GM12878 (cell line): ENCODE data around the gene PRKAG2. TPM values are rescaled to one million over a fixed set of nuclear protein-coding genes. Genes with fewer than 3 reads are reported as not detected.

Experiments used
- ATAC-seq: fragments of 200-7000 bp; cut with Tn5 transposase; 3 replicates; pipeline ENCODE4 v1.9.1; 2020; ENCODE audit warnings: mild to moderate bottlenecking, moderate library complexity
- BruUV-seq: library from RNA; stranded (reverse); fragments of 400-500 nt; replicated peaks from 2 replicates; lab custom pipeline; 2021; lab: Mats Ljungman, UMichigan
- CTCF ChIA-PET: fragments of 300-600 bp; sonication (Branson Sonifier 250); formaldehyde crosslinking; extraction: SDS; loops from one replicate; lab custom pipeline; 2021; ENCODE audit warnings: inconsistent platforms; lab: Yijun Ruan, JAX
- POLR2A ChIA-PET: fragments of 350-600 bp; formaldehyde crosslinking; extraction: SDS; loops from one replicate; lab custom pipeline; 2021; ENCODE audit warnings: inconsistent platforms; lab: Charles Lee
- RAD21 ChIA-PET: fragments of 300-600 bp; sonication (Branson Sonifier 250); formaldehyde crosslinking; loops from one replicate; lab custom pipeline; 2023; ENCODE audit warnings: antibody characterized with exemption; ENCODE audit not compliant: unreplicated experiment; lab: Charles Lee
- SMC1A ChIA-PET: fragments of 300-600 bp; sonication (Branson Sonifier 250); formaldehyde crosslinking; loops from one replicate; lab custom pipeline; 2023; ENCODE audit not compliant: unreplicated experiment, uncharacterized antibody; lab: Charles Lee
- DNase-seq: peaks from one replicate; pipeline ENCODE4 v3.0.0-alpha.2; 2011; ENCODE audit warnings: low read depth, low spot score
- FAIRE-seq: peaks from 3 replicates; lab custom pipeline; 2011; peaks lifted over from hg19 to GRCh38; lab: Jason Lieb, UNC
- H2AFZ ChIP-seq: 2 replicates; pipeline ENCODE4 v1.6.0; 2011; ENCODE audit warnings: low read depth, low read length, control low read depth; ENCODE audit not compliant: control insufficient read depth
- H3K27ac ChIP-seq: 2 replicates; pipeline ENCODE4 v1.5.1; 2011; ENCODE audit warnings: control low read depth; ENCODE audit not compliant: control insufficient read depth, insufficient read depth
- H3K27me3 ChIP-seq, 2 experiments: replicated peaks in 1 of 2; 2 replicates each; pipeline versions ENCODE4 v1.6.0 to v1.6.1; 2011; ENCODE audit warnings: low read length in 1 of 2; ENCODE audit not compliant: control insufficient read depth in 2 of 2, insufficient read depth in 2 of 2
- H3K36me3 ChIP-seq, 2 experiments: 2 replicates each; pipeline ENCODE4 v1.5.1; 2011; ENCODE audit warnings: low read length in 1 of 2; ENCODE audit not compliant: control insufficient read depth in 2 of 2, insufficient read depth in 2 of 2
- H3K4me1 ChIP-seq: 2 replicates; pipeline ENCODE4 v1.6.1; 2011; ENCODE audit warnings: mild to moderate bottlenecking, low read length, moderate library complexity, mixed read lengths; ENCODE audit not compliant: control insufficient read depth, insufficient read depth
- H3K4me2 ChIP-seq: 2 replicates; pipeline ENCODE4 v1.6.0; 2011; ENCODE audit warnings: control low read depth; ENCODE audit not compliant: control insufficient read depth, insufficient read depth
- H3K4me3 ChIP-seq: fragments of 200-600 bp; sonication (generic); 2 replicates; pipeline ENCODE4 v1.5.1; 2016
- H3K79me2 ChIP-seq: 2 replicates; pipeline ENCODE4 v1.6.0; 2011; ENCODE audit warnings: low read length; ENCODE audit not compliant: control insufficient read depth, insufficient read depth
- H3K9ac ChIP-seq: 2 replicates; pipeline ENCODE4 v1.8.0; 2011; ENCODE audit warnings: low read length, control low read depth, mixed read lengths; ENCODE audit not compliant: control insufficient read depth, insufficient read depth
- H3K9me3 ChIP-seq: replicated peaks from 3 replicates; pipeline ENCODE4 v1.5.1; 2011; ENCODE audit warnings: mild to moderate bottlenecking, low read length; ENCODE audit not compliant: control insufficient read depth, insufficient read depth
- H4K20me1 ChIP-seq: 2 replicates; pipeline ENCODE4 v1.6.0; 2011; ENCODE audit not compliant: control insufficient read depth, insufficient read depth
- BCLAF1 ChIP-seq: fragments of 450-650 bp; IDR thresholded peaks from 2 replicates; pipeline ENCODE4 v1.6.1; 2017; ENCODE audit warnings: antibody characterized with exemption, mild to moderate bottlenecking, moderate library complexity
- BRCA1 ChIP-seq: IDR thresholded peaks from 2 replicates; pipeline ENCODE4 v1.6.1; 2011; ENCODE audit warnings: low read depth, low read length, improper control_type of control experiment
- DPF2 ChIP-seq: fragments of 450-650 bp; IDR thresholded peaks from 2 replicates; pipeline ENCODE4 v1.6.1; 2017; ENCODE audit warnings: mild to moderate bottlenecking
- JUNB ChIP-seq: IDR thresholded peaks from 2 replicates; pipeline ENCODE4 v1.6.1; 2016; ENCODE audit warnings: antibody characterized with exemption, mild to moderate bottlenecking
- SMAD5 ChIP-seq: IDR thresholded peaks from 2 replicates; pipeline ENCODE4 v1.6.1; 2016; ENCODE audit warnings: antibody characterized with exemption, low read depth
- SP1 ChIP-seq: IDR thresholded peaks from one replicate; pipeline ENCODE4 v1.6.1; 2011; ENCODE audit warnings: low read depth, low read length
- SREBF2 ChIP-seq: IDR thresholded peaks from 2 replicates; pipeline ENCODE4 v1.6.1; 2012; ENCODE audit warnings: mild to moderate bottlenecking, low read length
- WGBS: methylation state at CpG from one replicate; pipeline ENCODE4 v1.1.6; 2016; ENCODE audit warnings: low lambda C conversion rate; ENCODE audit not compliant: insufficient replicate concordance, insufficient coverage; ENCODE audit errors: missing lambda C conversion rate; 5-methylcytosine and 5-hydroxymethylcytosine counted together
- in situ Hi-C: fragments of 300-500 bp; cut with MboI; formaldehyde crosslinking; loops from 9 replicates; pipeline ENCODE4 v1.14.3; 2018; ENCODE audit warnings: mixed read lengths
- intact Hi-C: fragments of 100-400 bp; cut with micrococcal nuclease; formaldehyde crosslinking; loops from one replicate; pipeline ENCODE4 v1.14.2; 2022; ENCODE audit not compliant: unreplicated experiment
- polyA plus RNA-seq, 11 experiments: library from polyadenylated mRNA; depleted of rRNA in 4 of 11; unstranded in 6 of 11; stranded (reverse) in 5 of 11; fragments of >200 nt; fragmentation: Nextera tagmentation in 4 of 11; fragmentation: Illumina TruSeq in 1 of 11; extraction: Ambion mirVana in 4 of 11; extraction: Trizol in 1 of 11; gene quantifications; 1 replicate in 1 of 11; 2 replicates in 10 of 11; pipeline versions ENCODE4 v1.2.1 to v1.2.3, GENCODE V29; 2011 to 2016; ENCODE audit warnings: inconsistent platforms in 2 of 11, missing spikeins in 2 of 11, low read depth in 1 of 11
- total RNA-seq, 4 experiments: library from RNA; depleted of rRNA in 3 of 4; stranded (reverse); fragments of >200 nt in 3 of 4; fragmentation: Illumina TruSeq in 1 of 4; extraction: Trizol in 1 of 4; gene quantifications; 2 replicates each; pipeline versions ENCODE4 v1.2.1 to v1.2.3, GENCODE V29; 2013 to 2021
- TF ChIP-seq, protein P1 (sequence below): fragments of 450-650 bp; conservative IDR thresholded peaks from 2 replicates; pipeline ENCODE4 v1.6.1; 2017; ENCODE audit warnings: mild to moderate bottlenecking, moderate library complexity
- TF ChIP-seq, protein P2 (sequence below): IDR thresholded peaks from 2 replicates; pipeline ENCODE4 v1.6.1; 2012; ENCODE audit warnings: improper control_type of control experiment, low read depth, low read length; ENCODE audit not compliant: insufficient replicate concordance

PRKAG2 gene
- total and polyA plus RNA-seq, 10 of the 15 experiments (the other 5 are each of a cell fraction or from before 2014, with no cell fraction given) = 3.4 to 8.9 (median 6.8) TPM

DNA sequence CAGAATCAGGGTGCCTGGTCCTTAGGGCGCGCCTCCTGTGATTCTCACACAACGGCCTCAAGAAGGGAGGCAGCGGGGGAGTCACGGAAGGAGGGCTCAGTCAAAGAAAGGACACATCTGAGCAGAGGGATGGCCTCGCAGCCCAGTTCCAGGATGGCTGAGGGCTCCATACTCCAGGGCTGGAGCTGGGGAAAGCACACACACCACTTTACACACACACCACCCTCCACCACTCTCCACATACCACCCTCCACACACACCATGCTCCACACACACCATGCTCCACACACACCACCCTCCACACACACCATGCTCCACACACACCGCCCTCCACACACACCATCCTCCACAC, 22.2 kb downstream of the PRKAG2 start:
- H3K79me2 ChIP-seq = no peaks in the 10 kb centered on the region
- WGBS = 82% methylated on average over 6 of the region's 7 CpGs
- no peak for FAIRE-seq

More for the DNA sequence above, 22.2 kb downstream of the PRKAG2 start:
- ChIA-PET SMC1A (no interaction called here), POLR2A (no interaction called here), RAD21 (no interaction called here), CTCF (no interaction called here)
- Histone ChIP-seq H4K20me1 (no peaks in the 10 kb centered on the region), H3K27ac (no peak overlapping the region), H3K36me3 (no peaks in the 10 kb centered on the region), H3K27me3 (no peaks in the 10 kb centered on the region), H3K4me2 (no peak overlapping the region), H3K4me1 (peaks cover 10% of the 10 kb centered on the region), H2AFZ (no peak overlapping the region), H3K9me3 (no peaks in the 10 kb centered on the region), H3K4me3 (no peak overlapping the region), H3K9ac (no peak overlapping the region)
- no TSS peak for BruUV-seq
- ATAC-seq (no peak), DNase-seq (no peak)
- TF ChIP-seq, protein P1, sequence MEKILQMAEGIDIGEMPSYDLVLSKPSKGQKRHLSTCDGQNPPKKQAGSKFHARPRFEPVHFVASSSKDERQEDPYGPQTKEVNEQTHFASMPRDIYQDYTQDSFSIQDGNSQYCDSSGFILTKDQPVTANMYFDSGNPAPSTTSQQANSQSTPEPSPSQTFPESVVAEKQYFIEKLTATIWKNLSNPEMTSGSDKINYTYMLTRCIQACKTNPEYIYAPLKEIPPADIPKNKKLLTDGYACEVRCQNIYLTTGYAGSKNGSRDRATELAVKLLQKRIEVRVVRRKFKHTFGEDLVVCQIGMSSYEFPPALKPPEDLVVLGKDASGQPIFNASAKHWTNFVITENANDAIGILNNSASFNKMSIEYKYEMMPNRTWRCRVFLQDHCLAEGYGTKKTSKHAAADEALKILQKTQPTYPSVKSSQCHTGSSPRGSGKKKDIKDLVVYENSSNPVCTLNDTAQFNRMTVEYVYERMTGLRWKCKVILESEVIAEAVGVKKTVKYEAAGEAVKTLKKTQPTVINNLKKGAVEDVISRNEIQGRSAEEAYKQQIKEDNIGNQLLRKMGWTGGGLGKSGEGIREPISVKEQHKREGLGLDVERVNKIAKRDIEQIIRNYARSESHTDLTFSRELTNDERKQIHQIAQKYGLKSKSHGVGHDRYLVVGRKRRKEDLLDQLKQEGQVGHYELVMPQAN = no peak
- TF ChIP-seq, protein P2, sequence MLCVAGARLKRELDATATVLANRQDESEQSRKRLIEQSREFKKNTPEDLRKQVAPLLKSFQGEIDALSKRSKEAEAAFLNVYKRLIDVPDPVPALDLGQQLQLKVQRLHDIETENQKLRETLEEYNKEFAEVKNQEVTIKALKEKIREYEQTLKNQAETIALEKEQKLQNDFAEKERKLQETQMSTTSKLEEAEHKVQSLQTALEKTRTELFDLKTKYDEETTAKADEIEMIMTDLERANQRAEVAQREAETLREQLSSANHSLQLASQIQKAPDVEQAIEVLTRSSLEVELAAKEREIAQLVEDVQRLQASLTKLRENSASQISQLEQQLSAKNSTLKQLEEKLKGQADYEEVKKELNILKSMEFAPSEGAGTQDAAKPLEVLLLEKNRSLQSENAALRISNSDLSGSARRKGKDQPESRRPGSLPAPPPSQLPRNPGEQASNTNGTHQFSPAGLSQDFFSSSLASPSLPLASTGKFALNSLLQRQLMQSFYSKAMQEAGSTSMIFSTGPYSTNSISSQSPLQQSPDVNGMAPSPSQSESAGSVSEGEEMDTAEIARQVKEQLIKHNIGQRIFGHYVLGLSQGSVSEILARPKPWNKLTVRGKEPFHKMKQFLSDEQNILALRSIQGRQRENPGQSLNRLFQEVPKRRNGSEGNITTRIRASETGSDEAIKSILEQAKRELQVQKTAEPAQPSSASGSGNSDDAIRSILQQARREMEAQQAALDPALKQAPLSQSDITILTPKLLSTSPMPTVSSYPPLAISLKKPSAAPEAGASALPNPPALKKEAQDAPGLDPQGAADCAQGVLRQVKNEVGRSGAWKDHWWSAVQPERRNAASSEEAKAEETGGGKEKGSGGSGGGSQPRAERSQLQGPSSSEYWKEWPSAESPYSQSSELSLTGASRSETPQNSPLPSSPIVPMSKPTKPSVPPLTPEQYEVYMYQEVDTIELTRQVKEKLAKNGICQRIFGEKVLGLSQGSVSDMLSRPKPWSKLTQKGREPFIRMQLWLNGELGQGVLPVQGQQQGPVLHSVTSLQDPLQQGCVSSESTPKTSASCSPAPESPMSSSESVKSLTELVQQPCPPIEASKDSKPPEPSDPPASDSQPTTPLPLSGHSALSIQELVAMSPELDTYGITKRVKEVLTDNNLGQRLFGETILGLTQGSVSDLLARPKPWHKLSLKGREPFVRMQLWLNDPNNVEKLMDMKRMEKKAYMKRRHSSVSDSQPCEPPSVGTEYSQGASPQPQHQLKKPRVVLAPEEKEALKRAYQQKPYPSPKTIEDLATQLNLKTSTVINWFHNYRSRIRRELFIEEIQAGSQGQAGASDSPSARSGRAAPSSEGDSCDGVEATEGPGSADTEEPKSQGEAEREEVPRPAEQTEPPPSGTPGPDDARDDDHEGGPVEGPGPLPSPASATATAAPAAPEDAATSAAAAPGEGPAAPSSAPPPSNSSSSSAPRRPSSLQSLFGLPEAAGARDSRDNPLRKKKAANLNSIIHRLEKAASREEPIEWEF = no peak
- no peak for TF ChIP-seq SREBF2
- TF ChIP-seq BCLAF1 = no peak
- TF ChIP-seq SMAD5 = no peak
- TF ChIP-seq DPF2 = no peak
- no peak for TF ChIP-seq SP1
- TF ChIP-seq BRCA1 = no peak
- TF ChIP-seq JUNB = no peak
- intact Hi-C loops = no loop called here
- in situ Hi-C loops = no loop called here
